ENCODE results near the gene OSGEPL1. TPM values are rescaled to one million over a fixed set of nuclear protein-coding genes. Genes with fewer than 3 reads are reported as not detected.
"Not testable (repeated sequence)": the region's sequence is repeated elsewhere in the genome, so short reads cannot be mapped to it uniquely, and the experiment has no call there.

The OSGEPL1 gene
- total RNA-seq, 2 experiments from 2014 or later: 9.8 to 11.6 TPM

GRCh38 chr2:189783927-189784867 lies 21.6 kb upstream of the OSGEPL1 start, which contains the start of the genes ORMDL1 and PMS1:
ORMDL1 (minus strand) TSS chr2:189784339; CDS start chr2:189782595, 1,744 bp downstream.
PMS1 (plus strand) TSS chr2:189784450; CDS start chr2:189791810, 7,360 bp downstream.
- ATAC-seq (peak; percentile 92), DNase-seq (peak; percentile 96)
- ChIA-PET POLR2A (interaction anchor here (0.6 to 1.1 kb wide), 3 partner anchors 20 to 143 kb away, joined by 3 to 7 read pairs (median 3); partner anchors contain the start of gene OSGEPL1), CTCF (interaction anchor here (1.2 to 1.7 kb wide), 3 partner anchors 20 to 33 kb away, joined by 3 to 11 read pairs (median 7); partner anchors contain the start of gene OSGEPL1)
- Mint-ChIP-seq H3K4me1 (peaks cover 52% of the 10 kb centered on the region), H3K9me3 (ENCODE audit: low read depth) (no peaks in the 10 kb centered on the region), H3K4me3 (peak within 1 kb of the TSS; percentile 74), H3K36me3 (ENCODE audit: low read depth) (peaks cover 57% of the 10 kb centered on the region), H3K27ac (peak within 1 kb of the TSS; percentile 94), H3K27me3 (no peaks in the 10 kb centered on the region)
- intact Hi-C loops (cut with DNase I, micrococcal nuclease): loop anchor here (1.0 to 10.0 kb wide), 11 partner anchors 22 to 1851 kb away; partner anchors contain the start of genes ASNSD1 (in 2 of the 2), OSGEPL1 (in 2 of the 2), WDR75 (in 2 of the 2) and ANKAR (in 1 of the 2)

DNA sequence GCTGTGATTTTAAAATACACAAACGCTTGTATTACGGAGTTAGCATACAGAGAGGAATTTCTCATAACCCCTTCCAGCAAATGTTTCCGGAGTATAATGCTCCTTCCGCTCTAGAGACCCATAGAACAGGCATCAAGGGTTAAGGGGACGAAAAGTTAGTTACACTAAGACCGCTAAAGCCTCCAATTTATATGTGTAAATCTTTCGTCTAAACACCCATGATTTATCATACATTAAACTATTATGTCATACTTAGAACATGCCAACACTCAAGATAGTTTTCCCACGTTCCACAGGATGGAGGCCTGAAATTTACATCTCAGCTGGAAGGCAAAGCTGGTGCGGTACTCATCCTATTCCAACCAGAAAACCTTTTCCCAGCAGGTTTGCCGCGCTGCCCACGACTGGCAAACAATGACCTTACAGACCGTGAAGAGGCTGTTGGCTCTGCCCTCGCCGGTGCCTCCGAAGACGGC lies 20.9 kb upstream of the OSGEPL1 start:
- Mint-ChIP-seq H3K4me3 (peak overlapping the region; percentile 74), H3K9me3 (ENCODE audit: low read depth) (no peaks in the 10 kb centered on the region), H3K27me3 (no peaks in the 10 kb centered on the region), H3K27ac (peak overlapping the region; percentile 89), H3K36me3 (ENCODE audit: low read depth) (peaks cover 63% of the 10 kb centered on the region), H3K4me1 (peaks cover 55% of the 10 kb centered on the region)
- intact Hi-C loops (cut with DNase I, micrococcal nuclease): loop anchor here (5.0 to 10.0 kb wide), 3 partner anchors 201 to 1851 kb away; partner anchors contain the start of genes SLC40A1 (in 1 of the 2) and WDR75 (in 1 of the 2)
- DNase-seq (no peak), ATAC-seq (peak; percentile 5)
- ChIA-PET POLR2A (interaction anchor here (0.6 to 1.1 kb wide), 3 partner anchors 19 to 142 kb away, joined by 3 to 7 read pairs (median 3); partner anchors contain the start of gene OSGEPL1), CTCF (interaction anchor here (0.6 to 1.7 kb wide), 3 partner anchors 19 to 1093 kb away, joined by 3 to 11 read pairs (median 7); partner anchors contain the start of gene OSGEPL1)

DNA sequence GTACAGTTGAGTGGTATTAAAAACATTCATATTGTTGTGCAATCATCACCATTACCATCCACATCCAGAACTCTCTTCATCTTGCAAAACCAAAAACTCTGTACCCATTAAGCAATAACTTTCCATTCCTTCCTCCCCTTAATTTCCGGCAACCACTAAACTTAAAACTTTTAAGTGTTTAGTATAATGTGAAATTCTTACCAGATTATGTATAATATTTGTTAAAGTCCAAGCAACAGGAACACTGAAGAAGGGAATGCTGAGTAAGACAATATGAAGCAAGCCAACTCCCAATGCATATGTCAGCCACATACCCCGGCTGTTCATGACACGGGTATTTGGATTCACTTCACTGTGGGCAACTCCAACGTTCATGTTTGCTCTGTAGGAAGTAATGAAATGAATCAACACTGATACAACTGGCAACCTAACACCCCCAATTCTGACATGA lies 19.7 kb upstream of the OSGEPL1 start:
- intact Hi-C loops (cut with DNase I, micrococcal nuclease): loop anchor here (5.0 to 10.0 kb wide), 3 partner anchors 200 to 1853 kb away; partner anchors contain the start of genes SLC40A1 (in 1 of the 2) and WDR75 (in 1 of the 2)
- peaks cover 57% of the 10 kb centered on the region for H3K4me1 Mint-ChIP-seq
- ChIA-PET POLR2A (no interaction called here), CTCF (interaction anchor here (0.9 to 1.4 kb wide), 3 partner anchors 8 to 20 kb away, joined by 3 to 9 read pairs (median 3); partner anchors contain the start of gene OSGEPL1)
- peak overlapping the region; percentile 74 for H3K4me3 Mint-ChIP-seq
- no peaks in the 10 kb centered on the region for H3K9me3 Mint-ChIP-seq (ENCODE audit: low read depth)
- ATAC-seq (no peak), DNase-seq (peak; percentile 48)
- H3K27ac Mint-ChIP-seq: peak overlapping the region; percentile 89
- peaks cover 60% of the 10 kb centered on the region for H3K36me3 Mint-ChIP-seq (ENCODE audit: low read depth)
- no peaks in the 10 kb centered on the region for H3K27me3 Mint-ChIP-seq

DNA sequence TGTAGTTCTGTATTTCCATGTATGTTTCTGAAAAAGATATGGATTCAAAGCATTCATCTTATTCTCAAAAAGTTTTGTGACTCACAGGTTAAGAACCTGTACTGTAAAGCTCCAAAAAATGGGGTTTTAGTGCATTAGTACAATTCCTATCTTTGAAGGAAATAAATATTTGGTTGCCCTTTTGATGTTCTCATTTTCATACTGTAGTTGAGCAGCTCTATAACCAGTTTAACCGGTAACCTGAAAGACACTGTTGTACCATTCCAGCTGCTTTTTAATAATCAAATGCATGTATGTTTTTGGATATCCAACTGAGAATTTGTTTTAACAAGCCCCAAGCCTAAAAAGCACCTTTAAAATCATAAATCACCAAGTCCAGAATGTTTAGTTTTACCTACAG lies 9.6 kb upstream of the OSGEPL1 start:
- ChIA-PET POLR2A (interaction anchor here (1.2 kb wide), 1 partner anchor 10 kb away, joined by 4 read pairs; the partner anchor contains the start of gene OSGEPL1), CTCF (interaction anchor here (2.0 to 3.9 kb wide), 2 partner anchors 9 to 22 kb away, joined by 5 to 21 read pairs; partner anchors contain the start of gene OSGEPL1)
- Mint-ChIP-seq H3K9me3 (ENCODE audit: low read depth) (no peaks in the 10 kb centered on the region), H3K4me1 (peaks cover 3% of the 10 kb centered on the region), H3K36me3 (ENCODE audit: low read depth) (peaks cover 29% of the 10 kb centered on the region), H3K27me3 (no peaks in the 10 kb centered on the region), H3K4me3 (no peak overlapping the region), H3K27ac (peak overlapping the region; percentile 2)
- intact Hi-C loops (cut with DNase I, micrococcal nuclease): no loop called here
- ATAC-seq: no peak
- no peak for DNase-seq

DNA sequence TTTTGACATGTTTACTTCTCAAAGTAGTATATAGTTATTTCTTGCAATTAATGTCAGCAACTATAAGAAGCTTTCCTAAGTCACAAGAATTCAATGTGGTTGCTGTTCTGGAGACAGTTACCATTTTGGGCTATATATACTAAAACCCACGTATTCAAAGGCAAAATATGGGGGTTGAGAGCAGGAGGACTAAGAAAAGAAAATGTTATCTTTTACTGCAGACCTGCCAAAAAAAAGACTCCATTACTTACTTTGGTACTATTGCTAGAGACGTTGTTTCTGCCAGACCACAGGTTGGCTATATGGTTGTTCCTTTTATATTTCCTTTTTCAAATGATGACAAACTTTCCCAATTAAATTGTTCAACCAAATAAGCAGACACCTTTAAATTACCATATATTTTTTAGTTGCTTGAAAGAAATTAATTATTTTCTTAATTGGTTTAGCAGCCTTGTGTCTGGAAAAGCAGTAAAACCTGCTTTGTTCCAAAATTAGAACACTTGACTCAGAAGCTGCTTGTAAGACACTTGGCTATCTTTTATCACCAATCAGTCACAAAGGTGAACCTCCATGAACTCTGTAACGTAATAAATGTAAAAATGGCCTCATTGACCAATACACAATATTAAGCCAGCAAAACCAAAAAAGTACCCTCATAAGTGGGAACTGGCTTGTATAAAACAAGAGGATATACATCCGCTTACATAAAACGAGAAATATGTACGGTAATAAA lies 8.2 kb upstream of the OSGEPL1 start:
- ChIA-PET POLR2A (interaction anchor here (1.2 kb wide), 1 partner anchor 8 kb away, joined by 4 read pairs; the partner anchor contains the start of gene OSGEPL1), CTCF (interaction anchor here (3.9 kb wide), 1 partner anchor 8 kb away, joined by 21 read pairs; the partner anchor contains the start of gene OSGEPL1)
- no peak for ATAC-seq
- Mint-ChIP-seq H3K27me3 (no peaks in the 10 kb centered on the region), H3K4me3 (no peak overlapping the region), H3K4me1 (no peaks in the 10 kb centered on the region), H3K9me3 (ENCODE audit: low read depth) (no peaks in the 10 kb centered on the region), H3K36me3 (ENCODE audit: low read depth) (peaks cover 38% of the 10 kb centered on the region), H3K27ac (no peak overlapping the region)
- intact Hi-C loops (cut with DNase I, micrococcal nuclease): no loop called here
- DNase-seq: no peak

DNA sequence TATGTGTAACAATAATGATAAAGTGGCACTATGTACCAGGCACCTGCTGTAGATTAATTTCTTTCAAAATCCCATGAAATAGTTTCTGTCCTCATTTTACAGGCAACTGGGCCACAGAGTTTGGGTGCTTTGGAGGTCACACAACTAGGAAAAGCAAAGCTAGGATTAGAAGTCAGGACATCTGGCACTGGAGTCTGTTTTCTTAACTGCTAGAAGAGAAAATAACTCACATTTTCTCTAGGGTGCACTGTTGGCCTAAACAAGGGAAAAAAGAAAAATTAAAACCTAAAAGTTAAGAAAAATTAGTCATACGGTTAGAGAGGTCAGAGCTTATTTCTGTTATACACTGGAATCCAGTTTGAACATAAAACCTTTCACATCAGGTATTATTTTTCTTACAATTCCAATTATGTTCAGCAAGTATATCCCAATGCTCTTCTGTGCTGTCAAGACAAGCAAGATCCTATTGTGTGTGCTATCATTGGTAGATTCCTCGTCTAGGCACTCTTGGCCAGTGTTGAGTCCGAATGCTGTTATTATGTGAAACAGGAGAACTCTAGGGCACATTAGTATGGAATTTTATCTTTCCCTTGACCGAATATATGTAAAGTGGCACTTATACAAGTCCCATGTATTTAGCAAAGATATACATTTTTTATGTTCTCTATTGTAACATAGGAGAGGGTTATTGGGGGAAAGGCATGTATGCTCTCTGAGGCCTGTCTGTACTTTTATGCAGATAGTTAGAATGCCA lies 1.5 kb upstream of the OSGEPL1 start:
- ATAC-seq: no peak
- DNase-seq: no peak
- H3K4me3 Mint-ChIP-seq: peak overlapping the region; percentile 89
- H3K36me3 Mint-ChIP-seq (ENCODE audit: low read depth): peaks cover 16% of the 10 kb centered on the region
- no peaks in the 10 kb centered on the region for H3K27me3 Mint-ChIP-seq
- peaks cover 13% of the 10 kb centered on the region for H3K4me1 Mint-ChIP-seq
- ChIA-PET POLR2A (interaction anchor here (0.6 to 1.6 kb wide), 3 partner anchors 20 to 90 kb away, joined by 3 read pairs; partner anchors contain the start of genes ORMDL1 and PMS1), CTCF (interaction anchor here (0.7 to 4.9 kb wide), 8 partner anchors 9 to 743 kb away, joined by 3 to 53 read pairs (median 10); partner anchors contain the start of genes ASNSD1, ORMDL1 and PMS1)
- H3K9me3 Mint-ChIP-seq (ENCODE audit: low read depth): no peaks in the 10 kb centered on the region
- peak overlapping the region; percentile 13 for H3K27ac Mint-ChIP-seq
- intact Hi-C loops (cut with DNase I, micrococcal nuclease): loop anchor here (2.0 to 5.0 kb wide), 4 partner anchors 308 to 1118 kb away; partner anchors contain the start of genes GLS (in 1 of the 2), HIBCH (in 1 of the 2) and NAB1 (in 1 of the 2)

- ATAC-seq (peak; percentile 16), DNase-seq (no peak)
- Mint-ChIP-seq H3K36me3 (ENCODE audit: low read depth) (peaks cover 14% of the 10 kb centered on the region), H3K27me3 (no peaks in the 10 kb centered on the region), H3K27ac (peak overlapping the region; percentile 96), H3K4me1 (peaks cover 15% of the 10 kb centered on the region), H3K9me3 (ENCODE audit: low read depth) (no peaks in the 10 kb centered on the region), H3K4me3 (peak overlapping the region; percentile 89)
- intact Hi-C loops (cut with DNase I, micrococcal nuclease): loop anchor here (1.0 to 5.0 kb wide), 8 partner anchors 22 to 1120 kb away; partner anchors contain the start of genes ASNSD1 (in 2 of the 2), ORMDL1 (in 2 of the 2), PMS1 (in 2 of the 2) and ANKAR (in 1 of the 2)
- CTCF ChIA-PET: interaction anchor here (0.6 to 4.9 kb wide), 19 partner anchors 10 to 1304 kb away, joined by 3 to 53 read pairs (median 4); partner anchors contain the start of genes ANKAR, ASNSD1, ORMDL1 and PMS1
- POLR2A ChIA-PET: interaction anchor here (0.8 to 1.2 kb wide), 4 partner anchors 9 to 79 kb away, joined by 3 to 7 read pairs (median 4); partner anchors contain the start of genes ORMDL1 and PMS1
Measured at GRCh38 chr2:189762229-189762550, 402 bp downstream of the OSGEPL1 start.

DNA sequence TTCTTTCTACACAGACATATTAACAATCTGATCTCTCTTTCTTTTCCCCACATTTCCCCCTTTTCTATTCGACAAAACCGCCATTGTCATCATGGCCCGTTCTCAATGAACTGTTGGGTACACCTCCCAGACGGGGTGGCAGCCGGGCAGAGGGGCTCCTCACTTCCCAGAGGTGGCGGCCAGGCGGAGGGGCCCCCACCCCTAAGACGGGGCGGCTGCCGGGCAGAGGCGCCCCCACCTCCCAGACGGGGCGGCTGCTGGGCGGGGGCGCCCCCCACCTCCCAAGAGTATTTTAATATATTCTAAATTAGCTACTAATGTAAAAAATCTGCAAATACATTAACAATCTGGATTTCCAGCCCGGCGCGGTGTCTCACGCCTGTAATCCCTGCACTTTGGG lies 2.4 kb downstream of the OSGEPL1 start:
- H3K4me1 Mint-ChIP-seq: peaks cover 15% of the 10 kb centered on the region
- intact Hi-C loops (cut with DNase I, micrococcal nuclease): loop anchor here (5.0 kb wide), 3 partner anchors 312 to 1122 kb away; partner anchors contain the start of genes GLS (in 1 of the 2) and HIBCH (in 1 of the 2)
- H3K27ac Mint-ChIP-seq; H3K9me3 Mint-ChIP-seq (ENCODE audit: low read depth); H3K27me3 Mint-ChIP-seq; ATAC-seq; H3K4me3 Mint-ChIP-seq; H3K36me3 Mint-ChIP-seq (ENCODE audit: low read depth); POLR2A ChIA-PET; DNase-seq: not testable (repeated sequence)
- CTCF ChIA-PET: interaction anchor here (1.0 to 4.9 kb wide), 2 partner anchors 9 to 15 kb away, joined by 3 to 53 read pairs; no protein-coding TSS in a partner anchor

DNA sequence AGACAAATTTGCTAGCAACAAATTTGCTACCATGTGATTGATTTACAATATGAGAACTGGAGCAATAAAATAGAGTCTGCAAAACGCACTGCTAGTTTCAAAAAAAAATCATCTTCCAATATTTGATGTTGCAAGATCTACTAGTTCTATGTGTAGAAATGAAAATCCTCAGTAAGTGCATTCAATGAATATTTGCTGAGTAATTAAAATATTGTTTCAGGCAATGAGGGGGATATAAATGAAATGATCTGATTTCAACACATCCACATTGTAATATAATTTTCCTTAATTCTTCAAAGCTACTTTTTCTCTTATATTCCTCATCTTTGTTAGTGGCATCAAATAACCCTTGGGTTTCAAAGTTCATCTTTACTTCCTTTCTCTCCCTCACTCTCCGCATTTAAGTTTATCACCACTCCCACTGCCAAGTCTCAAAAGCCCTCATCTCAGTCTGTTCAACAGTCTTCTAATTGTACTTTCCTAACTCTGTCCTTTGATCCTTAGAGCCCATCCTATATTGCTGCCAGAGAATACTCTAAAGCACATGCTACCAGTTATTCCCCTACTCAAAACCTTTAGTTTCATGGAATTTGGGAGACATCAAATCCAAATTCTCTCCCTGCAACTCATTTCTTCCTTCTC lies 6.2 kb downstream of the OSGEPL1 start:
- intact Hi-C loops (cut with DNase I, micrococcal nuclease): no loop called here
- Mint-ChIP-seq H3K27ac (no peak overlapping the region), H3K9me3 (ENCODE audit: low read depth) (no peaks in the 10 kb centered on the region), H3K4me1 (peaks cover 2% of the 10 kb centered on the region), H3K27me3 (no peaks in the 10 kb centered on the region), H3K4me3 (no peak overlapping the region), H3K36me3 (ENCODE audit: low read depth) (peaks cover 7% of the 10 kb centered on the region)
- POLR2A ChIA-PET: no interaction called here
- ATAC-seq (no peak), DNase-seq (no peak)
- CTCF ChIA-PET: interaction anchor here (1.0 kb wide), 2 partner anchors 61 to 98 kb away, joined by 3 to 4 read pairs; no protein-coding TSS in a partner anchor
